GM21367 (cell line): Measurements from ENCODE around the gene KLK2.

Source experiments
- ATAC-seq: cut with Tn5 transposase; IDR thresholded peaks from one replicate; pipeline ENCODE4 v1.9.1; 2021; ENCODE audit not compliant: unreplicated experiment

The KLK2 gene

DNA sequence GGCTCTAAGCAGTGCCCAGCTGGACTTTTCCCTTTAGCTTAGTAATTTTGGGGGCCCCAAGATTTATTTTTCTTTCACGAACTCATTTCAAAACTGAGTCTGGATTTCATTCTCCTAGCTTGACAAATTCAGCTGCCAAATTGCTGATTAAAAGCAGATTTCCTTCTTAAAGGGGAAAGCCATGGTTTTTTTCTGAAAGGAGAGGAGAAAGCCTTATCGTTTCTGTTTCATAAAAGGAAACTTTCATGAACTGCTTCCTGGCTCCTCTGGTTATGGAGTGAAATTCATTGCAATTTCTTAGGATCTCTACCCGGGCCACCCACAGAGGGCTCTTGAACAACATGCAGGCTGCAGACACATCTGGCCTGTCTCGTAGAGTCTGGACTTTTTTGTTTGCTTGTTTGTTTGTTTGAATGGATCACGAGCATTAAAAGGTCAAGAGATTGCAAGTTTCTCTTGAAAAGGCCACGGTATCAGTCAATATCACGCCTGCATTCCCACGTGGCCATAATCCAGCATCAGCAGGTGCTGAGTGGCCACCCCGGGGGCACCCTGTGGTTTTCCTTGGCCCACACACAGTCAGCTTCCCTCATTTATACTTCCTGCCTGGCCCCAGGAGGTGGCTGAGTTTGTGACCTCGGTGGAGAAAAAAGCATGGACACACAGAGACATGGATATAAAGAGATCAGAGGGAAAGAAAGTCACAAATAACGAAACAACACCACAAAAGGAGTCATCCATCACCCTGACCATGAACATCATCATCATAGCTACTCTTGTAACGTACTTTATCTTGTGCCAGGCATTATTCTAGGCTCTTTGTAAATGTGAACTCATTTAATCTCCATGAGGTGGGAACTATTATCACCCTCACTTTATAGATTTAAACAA, 48.4 kb downstream of the KLK2 start:
- ATAC-seq = no peak

DNA sequence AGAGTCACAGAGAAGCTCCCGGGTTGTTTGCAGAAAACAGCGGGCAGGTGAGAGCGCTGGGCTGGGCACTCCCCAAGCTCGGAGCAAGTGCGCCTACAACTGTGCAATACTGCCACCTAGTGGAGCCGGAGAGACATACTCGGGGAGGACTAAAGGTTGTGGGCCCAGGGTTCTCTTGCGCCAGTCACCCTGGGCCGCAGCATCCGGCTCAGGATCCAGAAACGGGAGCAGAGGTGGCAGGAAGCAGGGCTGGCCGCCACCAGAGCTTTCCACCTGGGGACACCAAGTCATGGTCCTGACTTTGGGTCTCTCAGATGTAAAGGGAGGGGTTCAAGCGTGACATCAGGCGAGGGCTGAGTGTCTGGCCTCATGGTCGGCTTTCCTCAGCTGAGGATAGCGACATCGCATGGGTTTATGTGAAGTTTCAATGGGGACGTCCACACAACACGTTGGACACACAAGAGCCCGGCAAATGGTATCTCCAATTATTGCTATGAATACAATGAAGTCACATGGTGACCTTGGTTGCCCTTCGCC, 49.1 kb downstream of the KLK2 start:
- ATAC-seq = no peak

- no peak for ATAC-seq
These were observed 51.3 kb downstream of the KLK2 start for GRCh38 chr19:50924586-50924985.

DNA sequence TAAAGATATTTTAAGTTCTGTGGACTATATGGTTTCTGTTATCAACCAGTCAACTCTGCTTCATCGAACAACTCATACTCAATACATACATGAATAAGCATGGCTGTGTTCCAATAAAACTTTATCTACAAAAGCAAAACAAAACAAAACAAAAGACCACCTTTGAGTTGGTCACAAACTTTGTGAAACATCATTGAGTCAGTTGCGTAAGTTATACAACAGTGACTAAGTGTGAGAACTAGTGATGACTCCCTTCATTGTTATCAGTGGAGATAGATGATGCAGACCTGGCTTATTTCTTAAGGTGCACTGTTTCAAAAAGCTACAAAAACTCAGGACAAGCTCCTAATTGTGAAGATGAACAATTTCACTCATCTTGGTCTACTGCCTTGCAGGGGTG, 52.5 kb downstream of the KLK2 start:
- ATAC-seq = no peak

- ATAC-seq = no peak
These were observed 52.9 kb downstream of the KLK2 start for GRCh38 chr19:50926144-50926543.

- ATAC-seq = no peak
These were observed 55.6 kb downstream of the KLK2 start for GRCh38 chr19:50928831-50929230.
